Stimulated activated naive CD8-positive, alpha-beta T cell treated with anti-CD3 and anti-CD28 coated beads, Interleukin-15, amount 100 ng/mL, for 72 hours (primary cell): ENCODE data around the gene LRRTM4.

ENCODE experiments used
- ATAC-seq: fragments of 150-1000 bp; cut with Tn5 transposase; 2 replicates; pipeline ENCODE4 v1.10.0; 2021; ENCODE audit warnings: mild to moderate bottlenecking, moderate library complexity
- DNase-seq, 2 donors: peaks; one replicate each; pipeline ENCODE4 v3.0.0; 2021 to 2022
- H3K27ac Mint-ChIP-seq, 2 donors: one replicate each; pipeline ENCODE4 v1.8.0; 2022; ENCODE audit warnings: mild to moderate bottlenecking in 2 of 2, mixed read lengths in 2 of 2, moderate library complexity in 2 of 2
- H3K27me3 Mint-ChIP-seq: one replicate; pipeline ENCODE4 v1.8.0; 2022; ENCODE audit warnings: mixed read lengths
- H3K4me1 Mint-ChIP-seq: one replicate; pipeline ENCODE4 v1.8.0; 2022; ENCODE audit warnings: mild to moderate bottlenecking, mixed read lengths
- H3K4me3 Mint-ChIP-seq, 2 donors: one replicate each; pipeline ENCODE4 v1.8.0; 2022; ENCODE audit warnings: mild to moderate bottlenecking in 2 of 2, mixed read lengths in 2 of 2, moderate library complexity in 1 of 2
- H3K9me3 Mint-ChIP-seq, 2 donors: one replicate each; pipeline ENCODE4 v1.8.0; 2022; ENCODE audit warnings: mixed read lengths in 2 of 2

LRRTM4 gene

GRCh38 chr2:77521931-77522470 is at the start of gene LRRTM4:
Gene LRRTM4 (minus strand): TSS chr2:77522376.
- DNase-seq (no peak), ATAC-seq (no peak)
- no peaks in the 10 kb centered on the region for H3K4me1 Mint-ChIP-seq
- no peak within 1 kb of the TSS for H3K27ac Mint-ChIP-seq
- H3K4me3 Mint-ChIP-seq, result no peak within 1 kb of the TSS
- H3K9me3 Mint-ChIP-seq, result peaks cover 5 to 21% of the 10 kb centered on the region in 2 donors
- no peaks in the 10 kb centered on the region for H3K27me3 Mint-ChIP-seq

DNA sequence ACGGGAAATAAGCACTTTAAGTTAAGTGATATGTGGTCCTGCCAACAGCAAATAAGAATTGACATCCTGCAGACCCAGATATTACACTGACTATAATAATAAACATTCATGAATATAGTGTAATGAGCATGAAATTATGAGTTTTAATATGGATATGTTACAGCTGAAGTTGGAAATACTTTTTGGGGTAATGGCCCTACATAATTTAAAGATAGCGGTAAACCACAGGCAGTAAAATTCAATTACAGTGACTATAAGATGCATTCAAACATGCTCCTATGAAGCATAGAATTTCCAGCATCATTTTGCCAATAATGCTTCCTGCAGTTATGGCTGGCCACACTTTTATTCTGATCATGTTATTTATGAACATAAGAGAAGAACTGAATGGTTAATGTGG is 49.4 kb upstream of the LRRTM4 start:
- H3K4me1 Mint-ChIP-seq, result no peaks in the 10 kb centered on the region
- DNase-seq (no peak), ATAC-seq (no peak)
- no peak overlapping the region for H3K27ac Mint-ChIP-seq
- H3K9me3 Mint-ChIP-seq, result no peaks in the 10 kb centered on the region
- H3K27me3 Mint-ChIP-seq, result no peaks in the 10 kb centered on the region
- H3K4me3 Mint-ChIP-seq, result no peak overlapping the region

DNA sequence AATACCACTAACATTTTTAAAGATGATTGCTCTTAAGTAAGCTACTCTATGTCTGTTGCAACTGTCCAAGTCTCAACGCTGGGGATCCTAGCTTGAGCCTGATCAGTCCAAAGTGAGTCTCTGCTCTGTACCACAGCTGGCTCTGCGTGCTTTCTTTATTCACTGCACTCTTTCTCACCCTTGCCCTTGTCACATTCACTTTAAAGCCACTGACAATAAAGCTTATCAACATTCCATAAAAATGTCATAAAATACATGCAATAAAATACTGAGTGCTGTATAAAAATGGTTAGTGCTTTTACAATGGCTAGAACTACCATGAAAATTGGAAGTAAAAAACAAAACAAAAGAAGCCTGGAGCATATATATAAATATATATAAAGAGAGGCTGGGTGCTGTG is 45.5 kb upstream of the LRRTM4 start:
- no peaks in the 10 kb centered on the region for H3K27me3 Mint-ChIP-seq
- peaks cover 0 to 7% of the 10 kb centered on the region in 2 donors for H3K9me3 Mint-ChIP-seq
- no peak for DNase-seq

GRCh38 chr2:77566582-77566981 is 44.4 kb upstream of the LRRTM4 start:
- Mint-ChIP-seq H3K9me3 (peaks cover 0 to 7% of the 10 kb centered on the region in 2 donors), H3K27me3 (no peaks in the 10 kb centered on the region), H3K27ac (no peak overlapping the region), H3K4me3 (no peak overlapping the region), H3K4me1 (no peaks in the 10 kb centered on the region)
- ATAC-seq (no peak), DNase-seq (no peak)

More for the DNA sequence above, 45.5 kb upstream of the LRRTM4 start:
- Mint-ChIP-seq H3K4me1 (no peaks in the 10 kb centered on the region), H3K4me3 (no peak overlapping the region), H3K27ac (no peak overlapping the region)
- no peak for ATAC-seq

GRCh38 chr2:77566131-77566530 is 44.0 kb upstream of the LRRTM4 start:
- Mint-ChIP-seq H3K4me1 (no peaks in the 10 kb centered on the region), H3K4me3 (no peak overlapping the region), H3K9me3 (peaks cover 0 to 7% of the 10 kb centered on the region in 2 donors), H3K27me3 (no peaks in the 10 kb centered on the region), H3K27ac (no peak overlapping the region)
- no peak for DNase-seq
- ATAC-seq, result no peak

DNA sequence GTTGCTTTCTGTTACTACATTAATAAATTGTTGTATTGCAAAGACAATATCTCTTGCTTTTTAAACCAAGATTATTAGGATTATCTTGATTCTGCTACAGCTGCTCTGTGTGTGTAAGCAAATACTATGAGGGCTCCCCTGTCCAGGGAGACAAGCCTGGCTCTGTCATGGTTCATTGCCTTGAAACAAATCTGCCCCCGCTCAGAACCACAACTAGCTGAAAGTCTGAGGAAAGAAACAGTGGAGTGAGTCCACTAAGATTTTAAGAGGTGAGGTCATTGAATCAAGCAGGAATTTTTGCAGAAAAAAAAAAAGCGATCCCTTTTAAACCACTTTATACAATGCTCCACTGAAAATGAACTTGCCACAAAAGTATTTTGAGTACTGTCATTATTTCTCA is 30.8 kb upstream of the LRRTM4 start:
- no peak overlapping the region for H3K4me3 Mint-ChIP-seq
- DNase-seq (no peak), ATAC-seq (no peak)
- H3K4me1 Mint-ChIP-seq, result no peaks in the 10 kb centered on the region
- H3K27me3 Mint-ChIP-seq, result no peaks in the 10 kb centered on the region
- H3K9me3 Mint-ChIP-seq, result peaks cover 8 to 9% of the 10 kb centered on the region in 2 donors
- H3K27ac Mint-ChIP-seq, result no peak overlapping the region

DNA sequence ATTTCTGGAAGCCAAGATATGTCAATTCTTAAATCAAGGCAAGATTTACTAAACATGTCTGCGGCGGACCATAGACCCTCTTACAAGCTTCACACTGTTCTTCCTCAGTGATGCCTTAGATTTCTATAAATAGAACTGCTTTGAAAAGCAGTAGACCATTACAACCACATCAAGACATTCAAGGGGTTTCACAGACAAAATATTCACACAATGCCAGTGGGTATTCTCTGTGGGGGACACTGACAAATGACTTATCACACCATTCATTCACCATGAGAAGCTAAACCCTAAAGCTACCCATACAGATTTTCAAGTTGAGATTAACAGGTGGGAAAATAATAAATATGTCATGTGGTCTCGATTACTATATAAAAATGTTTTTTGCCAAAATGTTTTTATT is 15.9 kb upstream of the LRRTM4 start:
- H3K9me3 Mint-ChIP-seq, result peaks cover 13 to 14% of the 10 kb centered on the region in 2 donors
- no peak overlapping the region for H3K4me3 Mint-ChIP-seq
- ATAC-seq (no peak), DNase-seq (no peak)
- no peaks in the 10 kb centered on the region for H3K27me3 Mint-ChIP-seq
- H3K4me1 Mint-ChIP-seq, result no peaks in the 10 kb centered on the region
- no peak overlapping the region for H3K27ac Mint-ChIP-seq

DNA sequence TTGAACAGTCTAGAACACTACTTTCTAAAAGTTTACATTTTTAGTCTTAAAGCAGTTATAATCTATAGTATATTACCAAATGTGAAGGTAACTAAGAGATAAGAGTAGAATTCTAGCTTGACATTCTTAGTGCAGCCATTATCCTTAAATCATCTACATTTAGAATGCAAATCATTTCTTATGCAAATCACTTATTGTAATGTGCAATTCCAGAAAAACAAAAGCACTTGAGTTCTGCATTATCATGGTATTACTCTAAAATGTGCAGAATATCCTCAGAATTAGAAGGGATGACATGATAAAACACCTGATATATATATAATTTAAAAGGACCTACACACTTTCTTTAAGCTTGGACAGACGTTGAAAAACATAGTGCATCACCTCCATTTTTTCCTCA is 712 bp upstream of the LRRTM4 start:
- H3K4me3 Mint-ChIP-seq, result no peak overlapping the region
- H3K27me3 Mint-ChIP-seq, result no peaks in the 10 kb centered on the region
- DNase-seq (no peak), ATAC-seq (no peak)
- no peaks in the 10 kb centered on the region for H3K4me1 Mint-ChIP-seq
- no peak overlapping the region for H3K27ac Mint-ChIP-seq
- peaks cover 5 to 21% of the 10 kb centered on the region in 2 donors for H3K9me3 Mint-ChIP-seq

- no peaks in the 10 kb centered on the region for H3K27me3 Mint-ChIP-seq
- no peak for DNase-seq
- H3K4me1 Mint-ChIP-seq, result no peaks in the 10 kb centered on the region
- H3K9me3 Mint-ChIP-seq, result peaks cover 5 to 21% of the 10 kb centered on the region in 2 donors
- no peak overlapping the region for H3K4me3 Mint-ChIP-seq
- no peak overlapping the region for H3K27ac Mint-ChIP-seq
- no peak for ATAC-seq
These were observed 656 bp downstream of the LRRTM4 start for GRCh38 chr2:77521548-77521891.

DNA sequence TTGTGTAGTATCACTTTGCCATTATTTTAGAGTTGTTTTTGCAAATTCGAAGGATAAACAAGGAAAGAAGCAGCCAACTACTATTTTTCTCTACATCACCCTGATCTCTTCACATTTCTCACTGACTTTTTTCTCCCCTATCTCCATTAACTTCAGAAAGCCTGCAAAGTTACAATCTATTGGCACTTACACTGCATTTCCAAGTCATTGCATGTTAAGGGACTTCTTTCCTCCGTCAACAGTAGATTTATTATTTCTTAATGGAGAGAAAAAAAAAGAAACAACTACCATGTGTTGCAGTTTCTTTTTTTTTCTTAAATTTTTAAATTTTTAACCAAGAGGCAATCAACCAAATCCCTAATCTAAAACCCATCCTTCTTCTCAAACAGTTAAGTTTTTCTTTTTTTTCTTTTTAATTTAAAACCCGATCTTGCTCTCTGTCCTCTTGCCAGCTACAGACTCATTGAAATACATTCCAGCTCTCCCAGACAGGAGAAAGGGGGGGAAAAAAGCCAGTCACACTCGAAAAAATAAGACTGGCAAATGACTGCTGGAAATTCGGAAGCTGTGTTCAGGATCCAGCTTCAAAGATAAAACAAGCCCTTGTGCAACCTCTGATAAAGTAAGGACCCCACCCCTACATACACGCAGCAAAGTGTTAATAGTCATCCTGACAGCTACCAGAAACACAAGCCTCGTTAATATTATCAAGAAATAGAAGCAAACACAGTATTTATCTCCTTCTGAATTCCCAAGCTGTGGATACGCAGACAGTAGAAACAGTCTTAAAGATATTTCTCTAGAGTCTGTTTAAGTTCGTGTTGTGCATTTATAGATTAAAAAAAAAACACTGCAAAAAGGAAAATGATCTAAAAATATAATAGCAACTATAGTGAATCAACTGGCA is 1.3 kb downstream of the LRRTM4 start:
- no peak overlapping the region for H3K4me3 Mint-ChIP-seq
- no peak for ATAC-seq
- no peaks in the 10 kb centered on the region for H3K27me3 Mint-ChIP-seq
- no peak for DNase-seq
- H3K27ac Mint-ChIP-seq, result no peak overlapping the region
- peaks cover 5 to 21% of the 10 kb centered on the region in 2 donors for H3K9me3 Mint-ChIP-seq
- H3K4me1 Mint-ChIP-seq, result no peaks in the 10 kb centered on the region

DNA sequence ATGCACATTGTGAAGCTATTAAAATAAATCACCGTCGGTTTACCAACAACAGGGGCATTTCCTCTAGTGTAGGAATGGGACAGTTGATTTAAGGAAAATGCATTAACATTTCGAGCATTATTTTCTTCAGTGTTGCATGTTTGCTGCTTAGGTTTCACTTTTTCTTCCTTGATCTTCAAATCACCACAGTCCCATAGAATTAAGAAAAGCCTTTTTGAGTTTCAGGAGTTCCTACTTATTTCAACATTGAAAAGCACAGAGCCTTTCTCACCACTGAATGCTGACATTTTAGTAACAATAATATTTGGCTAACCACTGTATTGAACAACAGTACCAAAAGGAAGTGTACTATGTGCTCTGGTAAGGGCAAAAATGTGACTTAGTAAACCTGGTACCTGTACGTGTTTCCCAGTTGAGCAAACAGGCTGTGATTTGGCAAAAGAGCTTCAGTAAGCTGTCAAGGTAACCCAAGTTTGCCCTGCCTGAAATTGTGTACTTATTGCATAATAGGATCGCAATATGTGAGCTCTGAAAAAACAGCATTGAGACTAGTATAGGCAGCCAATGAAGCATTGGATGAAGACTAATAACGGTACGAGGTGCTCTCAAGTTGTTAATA is 2.2 kb downstream of the LRRTM4 start:
- Mint-ChIP-seq H3K27me3 (no peaks in the 10 kb centered on the region), H3K4me1 (no peaks in the 10 kb centered on the region), H3K9me3 (peaks cover 5 to 21% of the 10 kb centered on the region in 2 donors), H3K27ac (no peak overlapping the region), H3K4me3 (no peak overlapping the region)
- DNase-seq, result no peak
- ATAC-seq, result no peak

DNA sequence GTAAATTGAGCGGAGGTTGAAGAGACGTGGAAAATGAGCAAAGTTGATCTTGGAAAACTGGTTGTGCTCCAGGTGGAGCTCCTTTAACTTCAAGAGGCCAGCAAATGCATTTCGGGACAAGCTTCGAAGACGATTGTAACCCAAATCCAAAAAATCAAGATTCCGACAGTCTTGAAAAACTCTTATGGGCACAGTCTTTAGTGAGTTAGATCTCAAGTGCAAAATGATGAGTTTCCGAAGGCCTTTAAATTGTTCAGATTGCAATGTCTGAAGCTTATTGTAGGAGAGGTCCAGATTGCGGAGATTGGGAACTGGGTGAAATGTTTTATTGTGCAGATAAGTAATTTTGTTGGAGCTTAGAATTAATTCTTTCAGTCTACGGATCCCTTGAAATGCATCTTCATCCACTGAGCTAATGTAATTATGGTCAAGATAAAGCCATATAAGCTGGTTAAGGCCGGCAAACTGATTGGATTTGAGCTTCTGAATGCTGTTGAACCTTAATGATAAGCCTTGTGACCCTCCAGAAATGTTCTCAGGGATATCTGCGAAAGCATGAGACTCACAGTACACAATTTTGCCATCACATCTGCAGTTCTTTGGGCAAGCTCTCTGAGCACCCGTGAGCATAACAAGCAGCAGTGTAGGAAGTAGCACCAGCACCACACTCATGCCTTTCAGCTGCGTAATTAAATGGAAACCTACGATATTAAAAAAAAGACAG is 2.9 kb downstream of the LRRTM4 start:
- no peak overlapping the region for H3K27ac Mint-ChIP-seq
- no peaks in the 10 kb centered on the region for H3K27me3 Mint-ChIP-seq
- DNase-seq (no peak), ATAC-seq (no peak)
- peaks cover 5 to 15% of the 10 kb centered on the region in 2 donors for H3K9me3 Mint-ChIP-seq
- no peak overlapping the region for H3K4me3 Mint-ChIP-seq
- H3K4me1 Mint-ChIP-seq, result no peaks in the 10 kb centered on the region

- H3K27ac Mint-ChIP-seq, result no peak overlapping the region
- DNase-seq (no peak), ATAC-seq (no peak)
- H3K27me3 Mint-ChIP-seq, result no peaks in the 10 kb centered on the region
- H3K4me3 Mint-ChIP-seq, result no peak overlapping the region
- H3K4me1 Mint-ChIP-seq, result no peaks in the 10 kb centered on the region
- H3K9me3 Mint-ChIP-seq, result peaks cover 5 to 13% of the 10 kb centered on the region in 2 donors
These were observed 3.9 kb downstream of the LRRTM4 start for GRCh38 chr2:77518311-77518710.

- DNase-seq (no peak), ATAC-seq (no peak)
- Mint-ChIP-seq H3K27ac (no peak overlapping the region), H3K27me3 (no peaks in the 10 kb centered on the region), H3K4me1 (no peaks in the 10 kb centered on the region), H3K9me3 (peaks cover under 1 to 2% of the 10 kb centered on the region in 2 donors), H3K4me3 (no peak overlapping the region)
These were observed 9.0 kb downstream of the LRRTM4 start for GRCh38 chr2:77513191-77513590.

- H3K9me3 Mint-ChIP-seq, result no peaks in the 10 kb centered on the region
- H3K4me3 Mint-ChIP-seq, result no peak overlapping the region
- no peak for DNase-seq
- no peak for ATAC-seq
- no peaks in the 10 kb centered on the region for H3K27me3 Mint-ChIP-seq
- H3K4me1 Mint-ChIP-seq, result no peaks in the 10 kb centered on the region
- H3K27ac Mint-ChIP-seq, result no peak overlapping the region
These were observed 9.7 kb downstream of the LRRTM4 start for GRCh38 chr2:77512507-77512906.

DNA sequence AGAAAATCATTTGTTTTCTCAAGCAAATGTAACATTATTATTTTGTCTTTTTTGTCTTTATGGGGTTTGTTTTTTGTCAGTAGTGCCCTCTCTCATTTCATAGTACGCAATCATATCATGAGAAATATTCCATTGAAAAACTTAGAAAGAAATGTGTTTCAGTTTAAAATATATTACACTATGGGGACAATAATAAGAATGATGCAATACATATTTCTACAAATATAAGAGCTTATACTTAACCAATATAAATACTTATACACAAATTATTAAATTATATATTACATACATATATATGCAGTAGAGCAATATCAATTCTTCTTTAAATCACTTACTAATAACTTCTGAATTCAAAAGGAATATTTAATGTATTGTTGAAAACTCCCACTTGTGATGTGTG is 13.7 kb downstream of the LRRTM4 start:
- H3K4me1 Mint-ChIP-seq, result no peaks in the 10 kb centered on the region
- DNase-seq (no peak), ATAC-seq (no peak)
- no peaks in the 10 kb centered on the region for H3K9me3 Mint-ChIP-seq
- no peak overlapping the region for H3K4me3 Mint-ChIP-seq
- H3K27me3 Mint-ChIP-seq, result no peaks in the 10 kb centered on the region
- H3K27ac Mint-ChIP-seq, result no peak overlapping the region
